ENCODE measurements around the gene SPAG9. TPM values are rescaled to one million over a fixed set of nuclear protein-coding genes. Genes with fewer than 3 reads are reported as not detected.

Gene SPAG9
- total RNA-seq, 1 experiment from 2014 or later, result 77.6 TPM

GRCh38 chr17:51004249-51004648 is 116.4 kb downstream of the SPAG9 start:
- no peaks in the 10 kb centered on the region for H3K27me3 ChIP-seq (ENCODE audit: insufficient read depth, low read length)
- no peak overlapping the region for H3K9ac ChIP-seq (ENCODE audit: low read length)
- no peak overlapping the region for H3K4me2 ChIP-seq (ENCODE audit: low read length)
- CTCF ChIA-PET, result interaction anchor here (1.0 to 6.4 kb wide), 3 partner anchors 149 to 162 kb away, joined by 3 to 88 read pairs (median 7); partner anchors contain the start of genes NME1 and NME2
- POLR2A ChIA-PET, result interaction anchor here (1.2 to 1.3 kb wide), 3 partner anchors 116 to 149 kb away, joined by 3 to 4 read pairs (median 3); partner anchors contain the start of genes NME1, SPAG9 and TOB1
- TF ChIP-seq RAD21 (IDR thresholded peaks at IDR 0.05; ENCODE audit: low read depth) (no peak), CEBPB (IDR thresholded peaks at IDR 0.05; ENCODE audit: low read depth) (no peak), ZNF274 (IDR thresholded peaks at IDR 0.05; ENCODE audit: low read depth, low read length) (no peak), TCF7L2 (IDR thresholded peaks at IDR 0.05; ENCODE audit: borderline replicate concordance, extremely low read depth, insufficient read depth, insufficient read length) (no peak), MAX (IDR thresholded peaks at IDR 0.05) (no peak), SP1 (IDR thresholded peaks at IDR 0.05; ENCODE audit: low read depth) (no peak), CBX3 (IDR thresholded peaks at IDR 0.05; ENCODE audit: low read depth) (no peak), POLR2AphosphoS5 (IDR thresholded peaks at IDR 0.05; ENCODE audit: low read depth, low read length) (no peak), ZFX (IDR thresholded peaks at IDR 0.05) (no peak)
- TF ChIP-seq, protein P1, sequence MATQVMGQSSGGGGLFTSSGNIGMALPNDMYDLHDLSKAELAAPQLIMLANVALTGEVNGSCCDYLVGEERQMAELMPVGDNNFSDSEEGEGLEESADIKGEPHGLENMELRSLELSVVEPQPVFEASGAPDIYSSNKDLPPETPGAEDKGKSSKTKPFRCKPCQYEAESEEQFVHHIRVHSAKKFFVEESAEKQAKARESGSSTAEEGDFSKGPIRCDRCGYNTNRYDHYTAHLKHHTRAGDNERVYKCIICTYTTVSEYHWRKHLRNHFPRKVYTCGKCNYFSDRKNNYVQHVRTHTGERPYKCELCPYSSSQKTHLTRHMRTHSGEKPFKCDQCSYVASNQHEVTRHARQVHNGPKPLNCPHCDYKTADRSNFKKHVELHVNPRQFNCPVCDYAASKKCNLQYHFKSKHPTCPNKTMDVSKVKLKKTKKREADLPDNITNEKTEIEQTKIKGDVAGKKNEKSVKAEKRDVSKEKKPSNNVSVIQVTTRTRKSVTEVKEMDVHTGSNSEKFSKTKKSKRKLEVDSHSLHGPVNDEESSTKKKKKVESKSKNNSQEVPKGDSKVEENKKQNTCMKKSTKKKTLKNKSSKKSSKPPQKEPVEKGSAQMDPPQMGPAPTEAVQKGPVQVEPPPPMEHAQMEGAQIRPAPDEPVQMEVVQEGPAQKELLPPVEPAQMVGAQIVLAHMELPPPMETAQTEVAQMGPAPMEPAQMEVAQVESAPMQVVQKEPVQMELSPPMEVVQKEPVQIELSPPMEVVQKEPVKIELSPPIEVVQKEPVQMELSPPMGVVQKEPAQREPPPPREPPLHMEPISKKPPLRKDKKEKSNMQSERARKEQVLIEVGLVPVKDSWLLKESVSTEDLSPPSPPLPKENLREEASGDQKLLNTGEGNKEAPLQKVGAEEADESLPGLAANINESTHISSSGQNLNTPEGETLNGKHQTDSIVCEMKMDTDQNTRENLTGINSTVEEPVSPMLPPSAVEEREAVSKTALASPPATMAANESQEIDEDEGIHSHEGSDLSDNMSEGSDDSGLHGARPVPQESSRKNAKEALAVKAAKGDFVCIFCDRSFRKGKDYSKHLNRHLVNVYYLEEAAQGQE (IDR thresholded peaks at IDR 0.05; ENCODE audit: low read depth), result no peak
- no peaks in the 10 kb centered on the region; the same call in 1 of the 2 replicates for H4K20me1 ChIP-seq (ENCODE audit: insufficient read depth)
- DNase-seq (ENCODE audit: low read depth, low spot score) (no peak), ATAC-seq (no peak)
- RAD21 ChIA-PET (ENCODE audit: low non-redundant PET in 1 of 2, low total read pairs in 2 of 2, uncharacterized antibody in 2 of 2, unreplicated experiment in 2 of 2), result interaction anchor here in 1 of 2 experiments (0.5 kb wide), 1 partner anchor 172 kb away, joined by 3 read pairs; no protein-coding TSS in a partner anchor
- no peaks in the 10 kb centered on the region for H3K9me2 ChIP-seq (ENCODE audit: insufficient read depth)
- no peak overlapping the region for H3K27ac ChIP-seq (ENCODE audit: low read depth, low read length)
- intact Hi-C loops (cut with micrococcal nuclease), result loop anchor here (5.0 kb wide), 1 partner anchor 163 kb away; the partner anchor contains the start of gene NME2
- no peak overlapping the region for H3K4me3 ChIP-seq (replicated peaks in 1 of 2; ENCODE audit: low read depth in 1 of 2, low read length in 2 of 2)
- H3K9me3 ChIP-seq (ENCODE audit: control insufficient read depth in 1 of 2, insufficient read depth in 1 of 2, low read depth in 1 of 2, low read length in 2 of 2), result no peaks in the 10 kb centered on the region
- H3K4me1 ChIP-seq (ENCODE audit: control insufficient read depth in 1 of 2, insufficient read depth in 2 of 2, low read length in 2 of 2), result no peaks in the 10 kb centered on the region
- peaks cover 27 to 33% of the 10 kb centered on the region in 2 experiments for H3K36me3 ChIP-seq (ENCODE audit: control insufficient read depth in 1 of 2, insufficient read depth in 2 of 2, low read length in 2 of 2)
- no peak overlapping the region for H2AFZ ChIP-seq (ENCODE audit: low read depth, low read length, poor library complexity, severe bottlenecking)
- H3K79me2 ChIP-seq (ENCODE audit: insufficient read depth, low read length), result no peaks in the 10 kb centered on the region
- no TSS peak for BruUV-seq (replicated peaks)
